Measurements from ENCODE around the gene APOA5. TPM values are rescaled to one million over a fixed set of nuclear protein-coding genes. Genes with fewer than 3 reads are reported as not detected.

Gene APOA5
- total RNA-seq, 1 experiment from 2014 or later, result not detected

- H3K79me2 ChIP-seq (ENCODE audit: low read depth), result no peaks in the 10 kb centered on the region
- intact Hi-C loops (cut with micrococcal nuclease; ENCODE audit: unreplicated experiment), result no loop called here
- H3K9me2 ChIP-seq (ENCODE audit: insufficient read depth), result no peaks in the 10 kb centered on the region
- TF ChIP-seq EZH2 (IDR thresholded peaks at IDR 0.05; ENCODE audit: low read depth), result no peak
- TF ChIP-seq CTCF (conservative IDR thresholded peaks at IDR 0.05), result no peak
- ChIA-PET CTCF (no interaction called here), POLR2A (ENCODE audit: unreplicated experiment) (no interaction called here)
- no peak overlapping the region for H3K4me2 ChIP-seq
- no peaks in the 10 kb centered on the region for H3K27me3 ChIP-seq (ENCODE audit: insufficient read depth, low read depth)
- no peak overlapping the region for H3K27ac ChIP-seq
- no peaks in the 10 kb centered on the region for H3K9me3 ChIP-seq (ENCODE audit: insufficient read depth, low read depth)
- no peaks in the 10 kb centered on the region for H3K36me3 ChIP-seq (ENCODE audit: low read depth)
- no peaks in the 10 kb centered on the region for H3K4me1 ChIP-seq (replicated peaks; ENCODE audit: insufficient read depth)
- no peaks in the 10 kb centered on the region for H4K20me1 ChIP-seq (ENCODE audit: insufficient read depth)
- H3F3A ChIP-seq (ENCODE audit: insufficient read depth, low read depth), result no peaks in the 10 kb centered on the region
- no peak for DNase-seq
- no peak overlapping the region for H2AFZ ChIP-seq
- H3K4me3 ChIP-seq, result no peak overlapping the region
- no TSS peak for BruUV-seq (replicated peaks)
Observed at GRCh38 chr11:116825854-116826750, 34.4 kb upstream of the APOA5 start.

- no TSS peak for BruUV-seq (replicated peaks)
- no peaks in the 10 kb centered on the region for H3K27me3 ChIP-seq (ENCODE audit: insufficient read depth, low read depth)
- no peak overlapping the region for H3K4me2 ChIP-seq
- no peak for TF ChIP-seq CTCF (conservative IDR thresholded peaks at IDR 0.05)
- TF ChIP-seq EZH2 (IDR thresholded peaks at IDR 0.05; ENCODE audit: low read depth), result no peak
- no peaks in the 10 kb centered on the region for H3K9me3 ChIP-seq (ENCODE audit: insufficient read depth, low read depth)
- intact Hi-C loops (cut with micrococcal nuclease; ENCODE audit: unreplicated experiment), result no loop called here
- ChIA-PET CTCF (no interaction called here), POLR2A (ENCODE audit: unreplicated experiment) (no interaction called here)
- no peaks in the 10 kb centered on the region for H3K36me3 ChIP-seq (ENCODE audit: low read depth)
- no peak overlapping the region for H3K4me3 ChIP-seq
- H4K20me1 ChIP-seq (ENCODE audit: insufficient read depth), result no peaks in the 10 kb centered on the region
- no peak overlapping the region for H2AFZ ChIP-seq
- no peaks in the 10 kb centered on the region for H3F3A ChIP-seq (ENCODE audit: insufficient read depth, low read depth)
- DNase-seq, result no peak
- no peaks in the 10 kb centered on the region for H3K4me1 ChIP-seq (replicated peaks; ENCODE audit: insufficient read depth)
- no peaks in the 10 kb centered on the region for H3K9me2 ChIP-seq (ENCODE audit: insufficient read depth)
- no peak overlapping the region for H3K27ac ChIP-seq
- no peaks in the 10 kb centered on the region for H3K79me2 ChIP-seq (ENCODE audit: low read depth)
Observed at GRCh38 chr11:116825434-116825833, 33.8 kb upstream of the APOA5 start.

GRCh38 chr11:116823031-116823843, 31.6 kb upstream of the APOA5 start, which contains the start of gene APOA4:
Gene APOA4 (minus strand): TSS chr11:116823304. CDS start chr11:116823191, 113 bp downstream.
- Histone ChIP-seq H3K4me2 (no peak within 1 kb of the TSS), H3K4me1 (replicated peaks; ENCODE audit: insufficient read depth) (no peaks in the 10 kb centered on the region), H3K27ac (no peak within 1 kb of the TSS), H3F3A (ENCODE audit: insufficient read depth, low read depth) (no peaks in the 10 kb centered on the region), H3K36me3 (ENCODE audit: low read depth) (no peaks in the 10 kb centered on the region), H3K4me3 (no peak within 1 kb of the TSS), H3K9me2 (ENCODE audit: insufficient read depth) (no peaks in the 10 kb centered on the region), H3K79me2 (ENCODE audit: low read depth) (no peaks in the 10 kb centered on the region), H3K27me3 (ENCODE audit: insufficient read depth, low read depth) (no peaks in the 10 kb centered on the region), H4K20me1 (ENCODE audit: insufficient read depth) (no peaks in the 10 kb centered on the region), H3K9me3 (ENCODE audit: insufficient read depth, low read depth) (no peaks in the 10 kb centered on the region), H2AFZ (no peak within 1 kb of the TSS)
- no TSS peak for BruUV-seq (replicated peaks)
- no peak for DNase-seq
- TF ChIP-seq EZH2 (IDR thresholded peaks at IDR 0.05; ENCODE audit: low read depth), result no peak
- TF ChIP-seq CTCF (conservative IDR thresholded peaks at IDR 0.05), result no peak
- ChIA-PET POLR2A (ENCODE audit: unreplicated experiment) (no interaction called here), CTCF (no interaction called here)
- intact Hi-C loops (cut with micrococcal nuclease; ENCODE audit: unreplicated experiment), result no loop called here

All from PC-9 (cell line).